GM20000 (cell line): ENCODE results near the gene JARID2.

Experiments used
- DNase-seq: peaks from one replicate; pipeline ENCODE4 v3.0.0; 2012; ENCODE audit warnings: low spot score
- TF ChIP-seq, protein P1 (sequence below): IDR thresholded peaks from 2 replicates; pipeline ENCODE4 v1.5.1; 2012; ENCODE audit warnings: mild to moderate bottlenecking, control low read depth; ENCODE audit errors: extremely low read depth, missing control alignments

Gene JARID2

DNA sequence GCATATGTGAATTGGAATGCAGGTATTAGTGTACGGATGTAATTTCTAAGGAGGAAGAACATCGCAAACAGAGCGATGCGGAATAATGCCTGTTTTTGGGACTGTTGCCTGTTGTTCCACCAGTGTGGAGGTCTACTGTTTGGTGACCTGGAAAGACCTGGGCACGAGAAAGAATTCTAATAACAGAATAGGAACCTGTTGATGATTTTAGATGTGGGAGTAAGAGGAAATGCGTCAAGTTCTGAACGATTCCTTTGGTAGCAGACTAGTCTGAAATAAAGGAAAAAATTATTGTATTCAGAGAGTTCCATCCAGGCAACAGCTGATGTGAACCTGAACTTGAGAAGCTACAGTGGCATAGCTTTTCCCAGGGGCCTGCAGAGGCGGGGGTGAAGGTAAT lies 224.9 kb downstream of the JARID2 start:
- TF ChIP-seq, protein P1, sequence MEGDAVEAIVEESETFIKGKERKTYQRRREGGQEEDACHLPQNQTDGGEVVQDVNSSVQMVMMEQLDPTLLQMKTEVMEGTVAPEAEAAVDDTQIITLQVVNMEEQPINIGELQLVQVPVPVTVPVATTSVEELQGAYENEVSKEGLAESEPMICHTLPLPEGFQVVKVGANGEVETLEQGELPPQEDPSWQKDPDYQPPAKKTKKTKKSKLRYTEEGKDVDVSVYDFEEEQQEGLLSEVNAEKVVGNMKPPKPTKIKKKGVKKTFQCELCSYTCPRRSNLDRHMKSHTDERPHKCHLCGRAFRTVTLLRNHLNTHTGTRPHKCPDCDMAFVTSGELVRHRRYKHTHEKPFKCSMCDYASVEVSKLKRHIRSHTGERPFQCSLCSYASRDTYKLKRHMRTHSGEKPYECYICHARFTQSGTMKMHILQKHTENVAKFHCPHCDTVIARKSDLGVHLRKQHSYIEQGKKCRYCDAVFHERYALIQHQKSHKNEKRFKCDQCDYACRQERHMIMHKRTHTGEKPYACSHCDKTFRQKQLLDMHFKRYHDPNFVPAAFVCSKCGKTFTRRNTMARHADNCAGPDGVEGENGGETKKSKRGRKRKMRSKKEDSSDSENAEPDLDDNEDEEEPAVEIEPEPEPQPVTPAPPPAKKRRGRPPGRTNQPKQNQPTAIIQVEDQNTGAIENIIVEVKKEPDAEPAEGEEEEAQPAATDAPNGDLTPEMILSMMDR, result no peak
- DNase-seq, result no peak

DNA sequence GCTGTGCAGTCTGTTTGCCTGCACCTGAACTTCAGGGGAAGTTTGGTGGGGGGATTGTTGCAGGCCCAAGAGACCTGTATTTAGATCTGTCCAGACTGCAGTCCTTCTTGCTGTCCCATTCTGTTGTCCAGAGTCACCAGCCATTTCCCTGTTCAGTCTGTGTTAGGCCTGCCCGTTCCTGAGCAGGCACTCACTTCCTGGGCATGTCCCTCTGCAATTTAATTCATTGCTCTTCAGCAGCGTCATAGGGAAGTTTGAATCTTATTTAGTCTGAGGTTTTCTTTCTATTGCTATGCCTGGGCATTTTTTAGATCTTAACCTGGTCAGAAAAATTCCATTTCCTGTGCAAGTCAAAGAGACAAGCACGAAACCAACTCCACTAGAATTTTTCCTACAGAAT lies 226.8 kb downstream of the JARID2 start:
- TF ChIP-seq, protein P1, result no peak
- DNase-seq, result no peak

DNA sequence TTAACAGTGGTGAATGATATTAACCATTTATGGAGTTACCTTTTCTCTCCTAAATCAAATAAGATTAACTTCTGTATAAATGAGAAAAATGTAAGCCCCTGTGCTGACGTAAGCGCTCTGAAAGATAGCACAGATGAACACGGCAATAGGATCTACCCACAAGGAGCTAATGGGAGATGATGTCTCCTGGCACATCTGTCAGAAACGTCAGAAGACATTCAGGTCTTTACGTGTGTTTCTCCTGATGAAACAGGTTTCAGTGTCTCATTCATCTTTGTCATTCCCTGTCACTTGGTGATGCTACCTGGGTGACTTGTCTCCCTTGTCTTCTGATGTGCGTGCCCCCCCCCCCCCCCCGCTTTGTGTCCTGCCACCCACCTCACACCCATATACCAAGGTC lies 227.3 kb downstream of the JARID2 start:
- TF ChIP-seq, protein P1, result no peak
- no peak for DNase-seq

- DNase-seq, result no peak
- TF ChIP-seq, protein P1, result no peak
Measured at GRCh38 chr6:15473741-15474161, 227.9 kb downstream of the JARID2 start.

GRCh38 chr6:15474196-15474595 lies 228.3 kb downstream of the JARID2 start:
- TF ChIP-seq, protein P1, result no peak
- no peak for DNase-seq

- no peak for DNase-seq
- TF ChIP-seq, protein P1, result no peak
Measured at GRCh38 chr6:15475261-15475660, 229.4 kb downstream of the JARID2 start.

- no peak for DNase-seq
- TF ChIP-seq, protein P1, result no peak
Measured at GRCh38 chr6:15475872-15476271, 230.0 kb downstream of the JARID2 start.
